Esophagus squamous epithelium (tissue), 4 donors: ENCODE data around the gene KLF4.

Experiments used
- CTCF ChIP-seq, 6 experiments: fragments of 450-650 bp in 4 of 6; fragments of 200-600 bp in 2 of 6; sonication (generic) in 2 of 6; IDR thresholded peaks; one replicate each; pipeline ENCODE4 v1.5.1; 2016 to 2019; ENCODE audit warnings: antibody characterized with exemption in 6 of 6, mild to moderate bottlenecking in 4 of 6, moderate library complexity in 4 of 6
- POLR2A ChIP-seq, 4 donors: fragments of 450-650 bp; IDR thresholded peaks; one replicate each; pipeline ENCODE4 v1.6.1; 2017; ENCODE audit warnings: antibody characterized with exemption in 4 of 4, mild to moderate bottlenecking in 4 of 4, moderate library complexity in 3 of 4

GRCh38 chr9:107523539-107523938 lies 34.0 kb upstream of the KLF4 start:
- TF ChIP-seq CTCF (IDR thresholded peaks at IDR 0.05) (no peak), POLR2A (IDR thresholded peaks at IDR 0.05) (no peak)
